8988T (cell line): ENCODE results near the gene PLSCR1.

Source experiments
- DNase-seq: peaks from one replicate; pipeline ENCODE4 v3.0.0; 2011

PLSCR1 gene

GRCh38 chr3:146470425-146470990, 73.9 kb downstream of the PLSCR1 start:
- no peak for DNase-seq

- DNase-seq: peak; percentile 44
These were observed 75.0 kb downstream of the PLSCR1 start, which contains the start of gene PLSCR2 for GRCh38 chr3:146469150-146470017. PLSCR2 (minus strand) TSS chr3:146469561; CDS start chr3:146459904, 9,657 bp downstream.

- DNase-seq: no peak
These were observed 75.7 kb downstream of the PLSCR1 start for GRCh38 chr3:146468671-146469149.

- DNase-seq: no peak
These were observed 76.2 kb downstream of the PLSCR1 start for GRCh38 chr3:146468234-146468633.

- DNase-seq: no peak
These were observed 77.8 kb downstream of the PLSCR1 start for GRCh38 chr3:146466604-146467003.

GRCh38 chr3:146465693-146466465, 78.5 kb downstream of the PLSCR1 start:
- no peak for DNase-seq
